Adrenal gland (tissue), 12 donors: ENCODE measurements around the gene CLEC16A. TPM values are rescaled to one million over a fixed set of nuclear protein-coding genes. Genes with fewer than 3 reads are reported as not detected.

Experiments used
- DNase-seq, 7 donors: peaks; one replicate each; pipeline ENCODE4 v3.0.0-alpha.2; 2019 to 2020
- H3K27ac ChIP-seq, 5 donors: fragments of 200-600 bp; sonication (generic) in 4 of 5; 1 replicate in 3 of 5; 2 replicates in 2 of 5; pipeline versions ENCODE4 v1.5.1 to v1.8.0; 2016 to 2020; ENCODE audit warnings: mild to moderate bottlenecking in 1 of 5
- H3K27me3 ChIP-seq: fragments of 200-600 bp; 2 replicates; pipeline ENCODE4 v1.8.0; 2021
- H3K36me3 ChIP-seq, 2 donors: fragments of 200-600 bp; replicated peaks in 1 of 2; 1 replicate in 1 of 2; 2 replicates in 1 of 2; pipeline versions ENCODE4 v1.5.1 to v1.8.0; 2018 to 2022
- H3K4me1 ChIP-seq, 2 donors: fragments of 200-600 bp; replicated peaks in 1 of 2; 1 replicate in 1 of 2; 2 replicates in 1 of 2; pipeline versions ENCODE4 v1.5.1 to v1.8.0; 2018 to 2021
- H3K4me3 ChIP-seq, 4 donors: fragments of 200-600 bp; sonication (generic) in 3 of 4; one replicate each; pipeline ENCODE4 v1.5.1; 2016 to 2018
- H3K9me3 ChIP-seq, 3 donors: fragments of 200-600 bp; sonication (generic) in 1 of 3; replicated peaks in 1 of 3; 1 replicate in 2 of 3; 2 replicates in 1 of 3; pipeline versions ENCODE4 v1.5.1 to v1.8.0; 2016 to 2021
- CTCF ChIP-seq, 6 experiments: fragments of 450-650 bp in 4 of 6; fragments of 200-600 bp in 2 of 6; sonication (generic) in 1 of 6; IDR thresholded peaks; 1 replicate in 5 of 6; 2 replicates in 1 of 6; pipeline versions ENCODE4 v1.5.1 to v1.8.0; 2016 to 2021; ENCODE audit warnings: antibody characterized with exemption in 6 of 6, mild to moderate bottlenecking in 2 of 6, moderate library complexity in 1 of 6
- POLR2A ChIP-seq, 2 donors: fragments of 450-650 bp; IDR thresholded peaks; one replicate each; pipeline ENCODE4 v1.6.1; 2017; ENCODE audit warnings: antibody characterized with exemption in 2 of 2, mild to moderate bottlenecking in 2 of 2, moderate library complexity in 1 of 2
- WGBS, 4 donors: extraction: QIAGEN DNeasy Blood & Tissue Kit in 2 of 4; methylation state at CpG; one replicate each; pipeline versions ENCODE4 v1.1.5 to v1.1.7; 2013 to 2017; 5-methylcytosine and 5-hydroxymethylcytosine counted together
- intact Hi-C, 2 donors: fragments of 100-400 bp; cut with DNase I; formaldehyde crosslinking; loops; one replicate each; pipeline versions ENCODE4 v1.14.1 to v1.15.0; 2022 to 2023
- polyA plus RNA-seq, 3 donors: library from polyadenylated mRNA; stranded (reverse); fragments of 200-250 nt in 2 of 3; fragments of 350-450 nt in 1 of 3; fragmentation: Illumina TruSeq in 1 of 3; extraction: RNeasy Lipid Tissue Mini Kit (QIAGEN cat#74804) in 1 of 3; gene quantifications; one replicate each; pipeline ENCODE4 v1.2.3, GENCODE V29; 2013 to 2014
- total RNA-seq, 9 donors: library from RNA; depleted of rRNA in 4 of 9; stranded (reverse); fragments of >200 nt in 4 of 9; fragments of 120-200 nt in 1 of 9; fragmentation: NEBNext Ultra II Directional in 1 of 9; extraction: Animal tissue kit (Norgen Biotek cat#: 25700) in 1 of 9; gene quantifications; one replicate each; pipeline versions ENCODE4 v1.1.0 to v1.2.4, GENCODE V29; 2013 to 2023
- donor health status: healthy with polysubstance abuse.
- donor health status: Bipolar disorder and iron deficiency.
- donor health status: DM: yes; HTN: yes; CAD: no.
- donor health status: DM: no; HTN: no; CAD: no.
- donor health status: DM: no; HTN: no; CAD: no.
- donor health status: DM: yes; HTN: yes; CAD: no.

The CLEC16A gene
- total and polyA plus RNA-seq, 12 donors = 14.0 to 37.2 (median 27.6) TPM

DNA sequence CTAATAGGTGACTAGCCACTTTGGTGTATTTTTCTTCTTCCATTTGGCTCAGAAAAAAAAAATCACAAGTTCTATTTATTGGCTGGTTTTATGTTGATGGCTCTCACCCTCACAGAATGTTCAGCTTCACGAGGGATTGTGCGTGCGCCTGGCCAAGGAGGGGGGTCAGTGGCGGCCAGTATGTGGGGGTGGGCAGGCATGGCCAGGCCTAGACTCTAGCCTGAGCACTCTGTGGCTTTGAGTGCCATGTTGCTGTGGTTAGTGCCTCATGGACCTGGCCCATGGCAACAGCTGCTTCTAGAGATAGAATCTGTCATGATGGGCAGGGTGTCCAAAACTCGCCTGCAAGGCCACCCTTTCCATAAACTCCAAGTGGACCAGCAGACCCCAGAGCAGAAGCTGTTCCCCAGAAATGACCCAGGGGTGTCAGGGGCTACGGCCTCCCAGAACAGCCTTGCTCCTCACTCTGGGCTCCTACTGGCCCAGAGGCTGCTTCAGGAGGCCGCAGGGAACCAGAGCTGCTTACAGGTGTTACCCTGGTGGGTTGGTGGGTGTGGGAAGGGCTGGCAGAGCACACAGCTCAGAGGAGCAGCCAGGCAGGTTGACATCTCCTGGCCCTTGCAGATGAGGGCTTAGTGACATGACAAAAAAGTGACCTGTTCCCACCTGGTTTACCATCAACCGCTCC is 186.8 kb downstream of the CLEC16A start:
- no peak for DNase-seq
- H3K36me3 ChIP-seq = no peaks in the 10 kb centered on the region
- no peaks in the 10 kb centered on the region for H3K9me3 ChIP-seq
- H3K4me1 ChIP-seq = peaks cover 12 to 47% of the 10 kb centered on the region in 2 donors
- TF ChIP-seq CTCF (IDR thresholded peaks at IDR 0.05) (no peak), POLR2A (IDR thresholded peaks at IDR 0.05) (no peak)
- whole genome bisulfite sequencing, 4 donors = 86 to 97% (median 92%) methylated on average over 6 to 8 of the region's 8 CpGs
- intact Hi-C loops = loop anchor here in 1 of 2 donors (10.0 kb wide), 1 partner anchor 124 kb away; the partner anchor contains the start of gene SOCS1
- no peaks in the 10 kb centered on the region for H3K27me3 ChIP-seq
- H3K27ac ChIP-seq = no peak overlapping the region
- H3K4me3 ChIP-seq = no peak overlapping the region

DNA sequence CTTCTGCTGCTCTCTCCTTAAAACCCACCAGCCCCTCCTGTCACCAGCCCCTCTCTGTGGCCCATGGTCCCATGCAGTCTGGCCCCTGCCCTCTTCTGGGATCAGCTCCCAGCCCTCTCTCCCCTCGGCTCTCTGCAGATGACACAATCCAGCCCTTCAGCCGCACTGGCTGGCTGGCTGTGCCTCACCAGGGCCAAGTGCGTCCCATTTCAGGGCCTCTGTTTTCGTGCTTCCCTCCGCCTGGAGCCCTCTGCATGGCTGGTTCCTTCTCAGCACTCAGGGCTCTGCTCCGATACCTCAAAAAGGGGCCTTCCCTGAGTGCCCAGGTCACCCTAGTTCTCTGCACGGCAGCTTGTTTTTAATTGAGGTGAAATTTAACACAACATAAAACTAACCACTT is 187.3 kb downstream of the CLEC16A start:
- WGBS, 4 donors = 85 to 93% (median 87%) methylated on average over 7 of the region's 7 CpGs
- H3K4me1 ChIP-seq = peaks cover 12 to 48% of the 10 kb centered on the region in 2 donors

GRCh38 chr16:11133344-11133943 is 189.1 kb downstream of the CLEC16A start:
- TF ChIP-seq POLR2A (IDR thresholded peaks at IDR 0.05) (no peak), CTCF (IDR thresholded peaks at IDR 0.05) (no peak)
- Histone ChIP-seq H3K27me3 (no peaks in the 10 kb centered on the region), H3K27ac (peak overlapping the region in 3 of 5 donors; percentile 45 to 82 (median 73)), H3K36me3 (no peaks in the 10 kb centered on the region), H3K4me1 (peaks cover 6 to 42% of the 10 kb centered on the region in 2 donors), H3K9me3 (no peaks in the 10 kb centered on the region), H3K4me3 (no peak overlapping the region)
- intact Hi-C loops = loop anchor here in 1 of 2 donors (10.0 kb wide), 1 partner anchor 121 kb away; the partner anchor contains the start of gene SOCS1
- WGBS, 4 donors = 12 to 34% (median 19%) methylated on average over 12 of the region's 12 CpGs
- peak; percentile 86 to 97 (median 94) for DNase-seq

More for the DNA sequence above, 187.3 kb downstream of the CLEC16A start:
- TF ChIP-seq CTCF (IDR thresholded peaks at IDR 0.05) = no peak
- no peak for TF ChIP-seq POLR2A (IDR thresholded peaks at IDR 0.05)
- H3K27me3 ChIP-seq = no peaks in the 10 kb centered on the region
- H3K36me3 ChIP-seq = no peaks in the 10 kb centered on the region
- no peak overlapping the region for H3K27ac ChIP-seq
- no peak overlapping the region for H3K4me3 ChIP-seq
- no peaks in the 10 kb centered on the region for H3K9me3 ChIP-seq
- DNase-seq = no peak
- intact Hi-C loops = loop anchor here in 1 of 2 donors (10.0 kb wide), 1 partner anchor 123 kb away; the partner anchor contains the start of gene SOCS1

- no peak for DNase-seq
- no peaks in the 10 kb centered on the region for H3K9me3 ChIP-seq
- H3K27me3 ChIP-seq = no peaks in the 10 kb centered on the region
- 90 to 96% (median 92%) methylated on average over 6 to 11 of the region's 11 CpGs for WGBS, 4 donors
- TF ChIP-seq CTCF (IDR thresholded peaks at IDR 0.05) (no peak), POLR2A (IDR thresholded peaks at IDR 0.05) (no peak)
- no peak overlapping the region for H3K4me3 ChIP-seq
- no peaks in the 10 kb centered on the region for H3K36me3 ChIP-seq
- intact Hi-C loops = loop anchor here in 1 of 2 donors (10.0 kb wide), 1 partner anchor 120 kb away; the partner anchor contains the start of gene SOCS1
- peaks cover 4 to 31% of the 10 kb centered on the region in 2 donors for H3K4me1 ChIP-seq
- H3K27ac ChIP-seq = no peak overlapping the region
These were observed 190.5 kb downstream of the CLEC16A start for GRCh38 chr16:11134722-11135463.
